ENCODE data around the gene RNF13. TPM values are rescaled to one million over a fixed set of nuclear protein-coding genes. Genes with fewer than 3 reads are reported as not detected.

RNF13 gene, protein sequence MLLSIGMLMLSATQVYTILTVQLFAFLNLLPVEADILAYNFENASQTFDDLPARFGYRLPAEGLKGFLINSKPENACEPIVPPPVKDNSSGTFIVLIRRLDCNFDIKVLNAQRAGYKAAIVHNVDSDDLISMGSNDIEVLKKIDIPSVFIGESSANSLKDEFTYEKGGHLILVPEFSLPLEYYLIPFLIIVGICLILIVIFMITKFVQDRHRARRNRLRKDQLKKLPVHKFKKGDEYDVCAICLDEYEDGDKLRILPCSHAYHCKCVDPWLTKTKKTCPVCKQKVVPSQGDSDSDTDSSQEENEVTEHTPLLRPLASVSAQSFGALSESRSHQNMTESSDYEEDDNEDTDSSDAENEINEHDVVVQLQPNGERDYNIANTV
- 144 and 150 TPM in 2 replicates for total RNA-seq

GRCh38 chr3:149812606-149813366 lies at the start of gene RNF13:
TSS of gene RNF13 (plus strand) at chr3:149813215. CDS start at chr3:149846027, 32,812 bp downstream.

DNA sequence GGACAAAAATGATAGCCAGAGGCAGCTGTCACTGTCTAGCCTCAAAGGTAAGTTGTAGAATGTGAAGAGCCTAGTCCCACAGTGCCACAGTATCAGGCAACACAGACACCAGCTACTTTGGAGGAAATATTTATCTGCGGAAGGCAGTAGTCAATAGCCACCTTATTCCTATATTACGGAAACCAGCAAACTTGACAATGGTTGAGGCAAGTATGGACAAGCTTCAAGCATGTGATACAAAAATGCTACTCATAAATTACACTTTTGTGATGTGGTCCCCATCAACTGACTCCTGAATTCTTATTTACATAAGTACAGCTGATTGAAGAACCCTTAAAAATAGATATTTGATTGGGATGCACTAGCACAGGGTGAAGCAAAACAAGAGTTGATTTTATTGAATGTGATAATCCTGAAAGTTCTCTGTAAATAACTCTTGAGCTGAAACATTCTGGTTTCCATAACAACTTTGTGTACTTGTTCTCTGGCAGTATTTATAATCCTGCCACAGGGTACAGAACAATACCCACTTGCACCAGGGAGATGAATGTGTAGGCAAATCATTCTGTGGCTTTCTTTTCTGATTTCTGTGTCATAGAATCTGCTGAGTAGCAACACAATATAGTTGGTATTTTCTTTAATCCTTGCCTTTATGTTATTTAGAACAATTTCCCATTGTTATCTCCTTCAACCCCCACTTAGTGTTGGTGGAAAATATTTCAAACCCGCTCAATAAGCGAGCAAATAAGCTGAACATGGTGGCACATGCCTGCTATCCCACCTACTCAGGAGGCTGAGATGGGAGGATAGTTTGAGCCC lies 20.4 kb upstream of the RNF13 start, which contains the start of gene ANKUB1:
Gene ANKUB1 (minus strand): TSS at position 103 of the 819 bp plus-strand sequence. CDS start 188 bp downstream, outside the sequence.

DNA sequence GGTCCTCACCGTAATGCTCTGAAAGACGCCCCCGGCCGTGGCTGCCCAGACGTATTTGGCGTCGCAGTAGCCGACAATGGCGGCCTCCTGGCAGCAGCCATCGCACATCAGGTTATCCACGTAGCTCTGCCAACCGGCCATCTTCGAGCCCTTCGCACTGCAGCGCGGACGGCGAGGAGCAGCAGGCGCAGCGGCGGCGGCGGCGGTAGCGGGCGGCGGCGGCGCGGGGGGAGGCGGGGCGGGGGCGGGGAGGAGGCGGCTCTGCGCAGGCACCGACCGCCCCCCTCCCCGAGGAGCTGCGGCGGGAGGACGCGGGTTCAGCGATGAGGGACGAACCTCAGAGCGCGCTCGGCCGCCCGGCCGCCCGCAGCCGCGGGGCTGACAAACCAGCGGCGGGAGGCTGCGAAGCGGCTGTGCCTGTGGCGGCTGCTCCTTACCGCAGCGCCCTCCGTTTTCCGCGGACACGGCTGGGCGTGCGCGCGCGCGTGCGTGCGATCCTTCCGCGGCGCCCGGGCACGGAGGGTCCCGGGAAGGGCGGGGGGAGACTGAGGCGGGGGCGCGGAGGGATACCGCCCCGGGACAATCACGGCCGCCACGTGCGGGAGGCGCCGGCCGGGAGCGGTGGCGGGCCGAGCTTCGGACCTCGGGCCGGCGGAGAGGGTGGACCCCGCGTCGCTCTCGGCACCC lies 157.8 kb downstream of the RNF13 start, which contains the start of gene PFN2:
Gene PFN2 (minus strand): TSS at position 180 of the 687 bp plus-strand sequence. CDS start 39 bp downstream, at position 141.

Small RNA genes within 50 kb of the gene (small RNA-seq; reads per million reads assigned to genes)
- gene RNU6-507P (not detected), gene RNU6-720P (not detected)

Other genes starting within 250 kb of the RNF13 start
- 136 and 198 TPM in 2 replicates for gene WWTR1, start 155.2 kb upstream of the RNF13 start, total RNA-seq
- 45.2 and 55.7 TPM in 2 replicates for gene COMMD2, start 60.7 kb upstream of the RNF13 start, total RNA-seq
- not detected in 2 replicates for gene ANKUB1, start 20.7 kb upstream of the RNF13 start, total RNA-seq
- 212 and 218 TPM in 2 replicates for gene PFN2, start 157.7 kb downstream of the RNF13 start, total RNA-seq

Data from articular chondrocyte of knee joint (primary cell).